GM19099 (cell line): ENCODE results near the gene LONRF3.

Experiments
- POLR2A ChIP-seq: IDR thresholded peaks from 3 replicates; pipeline ENCODE4 v1.6.1; 2011; ENCODE audit warnings: low read depth; ENCODE audit not compliant: insufficient read length; ENCODE audit errors: extremely low read depth

The LONRF3 gene

DNA sequence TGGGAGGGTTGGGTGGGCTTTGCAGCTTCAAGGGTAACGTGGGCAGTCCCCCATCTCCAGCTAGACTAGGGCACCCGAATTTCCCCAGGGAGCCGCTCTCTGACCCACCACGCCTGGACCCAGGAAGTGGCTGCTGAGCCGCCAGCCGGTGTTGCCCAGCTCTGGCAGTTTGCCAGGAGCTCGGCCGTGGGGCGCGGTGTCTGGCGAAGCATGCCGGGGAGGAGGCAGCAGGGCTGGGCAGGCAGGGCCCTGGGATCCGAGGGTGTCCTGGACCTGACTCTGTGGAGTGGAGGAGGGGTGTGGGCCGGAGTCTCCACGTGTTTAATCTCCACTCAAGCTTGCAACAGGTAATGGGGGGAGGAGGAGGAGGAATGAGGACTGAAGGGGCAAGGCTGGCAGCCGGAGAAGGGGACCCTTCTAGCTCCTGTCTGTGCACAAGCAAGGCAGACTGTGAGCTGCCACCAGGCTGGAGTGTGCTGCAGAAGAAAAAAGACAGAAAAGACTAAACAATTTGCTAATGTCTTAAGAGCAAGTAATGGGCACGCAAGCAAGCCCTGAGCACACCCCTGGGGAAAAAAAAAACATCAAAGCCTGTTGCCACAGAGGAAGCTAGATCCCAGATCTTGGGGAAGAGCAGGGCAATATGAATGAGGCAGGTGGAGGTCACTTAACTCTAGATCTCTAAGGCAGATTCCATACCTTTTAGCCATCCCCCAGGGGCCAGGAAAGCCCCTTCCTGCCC, 2.4 kb downstream of the LONRF3 start:
- no peak for TF ChIP-seq POLR2A

DNA sequence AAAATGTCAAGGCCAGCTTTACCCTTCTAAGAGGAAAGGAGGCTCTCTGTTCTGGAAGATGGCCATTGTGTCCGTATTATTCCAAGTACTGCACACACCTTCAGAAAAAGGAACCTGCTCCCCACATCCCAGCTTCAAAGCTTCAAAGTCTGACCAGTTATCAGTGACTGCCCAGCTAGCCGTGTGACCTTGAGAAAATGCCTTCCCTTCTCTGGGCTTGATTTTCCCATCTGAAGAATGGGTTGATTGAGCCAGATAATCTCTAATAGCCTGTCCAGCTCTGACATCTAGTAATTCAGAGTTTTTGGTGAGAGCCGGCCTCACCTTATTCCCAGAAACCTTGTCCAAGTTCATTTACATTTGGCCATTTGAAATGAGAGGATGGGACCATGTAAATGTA, 3.0 kb downstream of the LONRF3 start:
- TF ChIP-seq POLR2A: no peak

DNA sequence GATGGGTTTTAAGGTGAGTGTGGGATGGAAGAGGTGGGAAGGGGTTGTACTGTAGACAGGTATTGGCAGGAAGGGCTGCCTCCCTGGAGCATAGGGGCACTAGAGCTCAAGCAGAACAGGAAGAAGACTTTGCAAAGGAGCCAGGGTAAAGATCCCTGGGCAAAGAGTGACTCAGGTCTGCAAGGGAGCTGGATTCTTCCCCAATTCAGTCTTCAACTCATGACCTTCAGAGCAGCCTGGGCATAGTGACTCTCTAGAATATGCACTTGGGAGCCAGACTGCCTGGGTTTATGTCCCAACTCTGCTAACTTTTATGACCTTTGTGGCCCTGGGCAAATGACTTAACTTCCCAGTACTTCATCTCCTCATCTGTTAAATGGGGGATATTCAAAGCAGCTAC, 4.0 kb downstream of the LONRF3 start:
- no peak for TF ChIP-seq POLR2A

DNA sequence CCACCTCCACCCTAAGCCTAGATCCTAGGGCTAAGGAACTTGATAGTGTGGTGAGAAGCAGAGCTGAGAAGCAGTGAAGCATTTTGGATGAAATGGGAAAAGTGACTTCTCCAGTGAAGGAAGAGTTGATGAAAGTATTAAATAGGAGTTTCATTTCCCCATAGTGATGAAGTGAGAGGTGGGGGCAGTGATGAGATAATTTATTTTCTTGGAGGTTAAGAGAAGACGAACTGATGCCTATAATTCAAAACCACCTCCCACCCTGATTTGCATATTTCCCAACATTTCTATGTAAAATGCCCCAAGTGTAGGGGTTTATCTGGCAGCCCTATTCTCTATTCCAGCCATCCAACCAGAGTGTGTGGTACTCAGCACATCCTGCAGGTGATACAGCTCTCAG, 6.3 kb downstream of the LONRF3 start:
- no peak for TF ChIP-seq POLR2A

DNA sequence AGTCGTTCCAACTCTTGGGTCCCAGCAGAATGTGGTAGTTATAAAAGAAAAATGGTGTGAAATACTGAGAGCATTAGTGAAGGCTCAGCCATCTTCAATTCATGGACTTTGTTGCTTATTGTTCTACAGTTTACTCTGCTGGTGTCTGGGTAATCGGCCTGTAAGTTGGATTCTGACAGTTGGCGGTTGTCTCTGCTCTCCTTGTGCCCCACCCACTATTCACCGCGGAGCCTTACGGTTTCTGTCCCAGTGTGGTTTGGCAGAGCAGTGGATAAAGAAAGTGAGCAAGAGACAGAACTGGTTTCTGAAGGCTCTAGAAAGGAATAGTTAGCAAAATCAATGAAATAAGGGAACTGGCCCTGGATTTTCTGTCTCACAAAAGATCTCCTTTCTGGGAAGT, 9.1 kb downstream of the LONRF3 start:
- no peak for TF ChIP-seq POLR2A

DNA sequence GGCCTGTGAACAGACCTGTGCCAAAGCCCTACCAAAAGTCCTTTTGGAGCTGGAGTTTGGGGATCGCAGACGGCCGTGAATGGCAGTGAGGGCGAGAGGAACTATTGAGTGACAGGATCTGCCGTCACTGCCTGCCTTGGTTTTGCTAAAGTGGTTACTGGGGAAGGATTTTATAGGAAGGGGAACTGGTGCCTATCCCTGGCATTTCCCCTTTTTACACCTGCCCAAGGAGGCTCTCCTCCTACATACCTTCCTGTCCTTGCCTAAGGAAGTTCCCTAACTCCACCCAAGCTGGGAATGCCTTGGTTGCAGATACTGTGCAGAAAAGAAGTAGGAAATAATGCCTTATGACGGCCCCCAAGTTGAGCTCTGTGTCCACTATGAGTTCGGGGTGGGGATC, 14.5 kb downstream of the LONRF3 start:
- TF ChIP-seq POLR2A: no peak

DNA sequence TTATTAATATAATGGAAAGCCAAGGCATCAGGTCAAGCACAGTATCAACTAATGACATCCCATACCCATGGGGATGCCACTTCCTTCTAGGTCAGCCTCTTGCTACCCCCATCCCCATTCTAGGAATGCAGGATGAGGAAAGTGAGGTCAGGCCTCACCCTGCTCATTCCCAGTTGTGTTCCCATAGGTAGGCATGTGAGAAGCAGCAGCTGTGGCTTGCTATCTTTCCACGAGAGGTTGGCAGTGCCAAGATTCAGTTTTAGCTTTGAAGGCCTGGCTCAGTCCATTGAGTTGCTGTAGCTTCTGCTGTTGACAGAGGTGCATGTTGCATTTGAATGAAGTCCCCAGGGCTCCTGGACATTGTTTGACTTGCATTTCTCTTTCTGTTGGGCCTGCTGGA, 15.5 kb downstream of the LONRF3 start:
- no peak for TF ChIP-seq POLR2A

DNA sequence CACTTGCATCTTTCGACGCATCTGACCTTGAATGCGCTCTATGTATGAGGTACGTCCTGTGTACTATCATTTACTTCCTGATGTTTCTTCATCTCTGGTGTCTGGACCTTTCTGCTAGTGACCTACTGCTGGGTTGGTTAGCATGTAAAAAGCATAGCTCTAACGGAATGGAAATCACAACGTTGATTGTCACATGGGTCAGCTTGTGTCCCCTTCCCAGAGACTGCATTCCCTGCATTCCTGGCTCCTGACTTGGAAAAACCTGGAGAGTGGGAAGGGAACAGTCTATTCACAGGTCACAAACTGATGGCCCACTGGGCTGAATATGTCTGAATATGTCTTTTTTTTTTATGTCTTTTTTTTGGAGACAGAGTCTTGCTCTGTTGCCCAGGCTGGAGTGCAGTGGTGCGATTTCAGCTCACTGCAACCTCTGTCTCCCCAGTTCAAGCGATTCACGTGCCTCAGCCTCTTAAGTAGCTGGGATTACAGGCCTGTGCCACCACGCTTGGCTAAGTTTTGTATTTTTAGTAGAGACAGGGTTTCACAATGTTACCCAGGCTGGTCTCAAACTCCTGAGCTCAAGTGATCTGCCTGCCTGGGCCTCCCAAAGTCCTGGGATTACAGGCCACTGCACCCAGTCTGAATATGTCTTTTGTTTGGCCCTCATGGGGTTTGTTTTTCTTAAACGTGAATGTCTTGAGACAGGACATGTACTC, 16.3 kb downstream of the LONRF3 start:
- no peak for TF ChIP-seq POLR2A

DNA sequence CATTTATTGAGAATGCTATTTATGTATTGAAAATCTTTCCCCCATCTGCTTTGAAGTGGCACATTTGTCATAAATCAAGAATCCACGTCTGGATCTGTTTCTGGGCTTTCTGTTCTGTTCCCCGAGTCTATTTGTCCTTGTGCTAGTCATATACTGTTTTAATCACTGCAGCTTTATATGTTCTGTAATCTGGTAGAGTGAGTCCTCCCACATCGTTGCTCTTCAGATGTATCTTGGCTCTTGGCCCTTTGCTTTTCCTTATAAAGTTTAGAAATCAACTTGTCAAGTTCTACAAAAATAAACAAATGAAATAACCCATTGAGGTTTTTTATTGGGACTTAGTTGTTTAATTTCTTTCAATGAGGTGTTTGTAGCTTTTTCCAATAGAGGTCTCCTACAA, 29.0 kb downstream of the LONRF3 start:
- no peak for TF ChIP-seq POLR2A

DNA sequence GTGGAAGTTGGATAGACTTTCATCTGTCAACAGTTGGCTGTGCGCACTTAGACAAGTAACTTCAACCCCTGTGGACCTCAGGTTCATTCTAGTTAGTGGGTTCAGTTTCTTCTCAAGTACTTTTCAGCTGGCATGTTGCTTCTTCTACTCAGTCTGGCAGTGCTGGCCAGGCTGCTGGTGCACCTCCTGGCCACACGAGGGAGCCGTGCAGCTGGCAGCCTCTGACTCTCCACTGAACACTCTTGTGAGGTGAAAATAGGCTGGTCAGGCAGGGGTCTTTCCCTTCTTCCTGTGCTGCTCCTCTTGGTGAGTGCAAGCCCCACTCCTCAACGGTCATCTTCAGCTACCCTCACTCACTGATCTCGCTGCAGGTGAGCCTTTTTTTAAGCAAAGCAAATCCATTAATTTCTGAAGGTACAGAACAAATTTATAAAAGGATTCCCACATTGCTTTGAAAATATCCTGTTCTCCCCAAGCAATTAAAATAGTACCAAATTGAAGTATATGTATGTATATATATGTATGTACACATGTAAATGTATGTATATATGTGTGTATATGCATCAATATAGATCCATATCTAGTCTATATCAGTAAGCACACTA, 30.6 kb downstream of the LONRF3 start:
- no peak for TF ChIP-seq POLR2A

DNA sequence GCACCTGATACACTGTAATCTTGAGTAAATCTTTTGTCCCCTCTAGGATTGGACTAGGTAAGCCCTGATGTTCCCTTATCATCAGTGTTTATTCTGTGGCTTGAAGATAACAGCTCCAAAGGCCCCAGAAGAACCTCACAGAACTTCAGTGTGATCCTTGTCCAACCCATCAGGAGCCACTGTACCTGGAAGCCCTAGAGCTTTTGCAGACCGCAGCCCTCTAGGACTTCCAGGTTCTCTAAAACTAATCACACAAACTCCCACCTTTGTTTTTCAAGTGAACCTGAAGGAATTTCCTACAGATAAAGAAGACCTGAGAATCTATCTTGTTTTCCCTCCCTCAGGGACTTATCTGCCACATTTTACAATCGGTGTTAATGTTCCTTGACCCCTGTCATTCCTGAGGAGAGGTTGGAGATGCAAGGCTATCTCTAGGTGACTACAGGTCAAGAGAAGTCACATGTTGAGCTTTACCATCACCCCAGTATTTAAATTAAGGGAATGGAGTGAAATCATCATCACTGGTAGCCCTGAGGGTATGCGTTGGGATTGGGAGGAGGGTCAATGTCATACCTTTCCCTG, 32.9 kb downstream of the LONRF3 start:
- TF ChIP-seq POLR2A: no peak

DNA sequence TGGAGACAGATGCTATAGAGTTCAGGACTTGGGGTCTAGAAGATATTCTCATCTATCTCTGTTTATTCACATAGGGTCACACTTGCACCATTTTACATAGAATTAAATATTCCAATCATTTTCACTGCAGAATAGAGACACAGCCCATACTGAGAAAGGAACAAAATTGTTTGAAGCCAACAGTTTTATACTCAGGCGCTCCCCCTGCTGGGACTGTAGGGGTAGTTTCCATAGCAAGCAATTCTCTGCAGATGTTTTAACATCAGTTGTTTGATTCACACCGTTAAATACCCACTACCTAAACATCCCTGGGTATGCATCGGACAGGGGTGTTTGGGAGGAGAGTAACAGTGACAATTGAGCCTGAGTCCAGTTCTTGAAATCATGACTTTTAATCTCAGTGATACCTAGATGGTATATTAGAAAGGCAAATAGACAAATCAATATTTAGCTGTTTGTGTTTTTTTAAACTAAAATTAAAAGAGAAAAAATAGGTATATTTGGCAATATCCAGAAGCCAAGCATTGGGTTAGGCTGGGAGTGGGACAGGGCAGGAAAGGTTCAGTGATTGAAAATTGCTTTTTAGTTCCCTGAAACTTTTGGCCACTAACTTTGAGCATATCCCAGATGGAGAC, 33.8 kb downstream of the LONRF3 start:
- TF ChIP-seq POLR2A: no peak

DNA sequence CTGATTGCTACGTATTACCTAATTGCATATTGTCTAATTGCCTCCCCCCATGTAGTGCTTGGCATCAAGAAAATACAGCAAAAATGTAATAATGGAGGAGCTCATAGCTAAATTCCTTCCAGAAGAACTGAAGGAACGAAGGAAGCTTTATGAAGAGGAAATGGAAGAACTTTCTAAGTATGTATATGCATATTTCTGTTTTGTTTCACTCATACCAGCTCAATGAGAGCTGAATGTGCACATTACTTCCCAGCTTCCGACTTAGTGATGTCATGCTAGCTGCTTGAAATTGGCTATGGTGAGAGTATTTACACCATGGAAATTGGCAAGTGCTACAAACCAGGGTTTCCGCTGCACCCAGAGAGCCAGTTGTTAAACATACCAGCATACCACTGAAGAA, 34.7 kb downstream of the LONRF3 start:
- TF ChIP-seq POLR2A: no peak

DNA sequence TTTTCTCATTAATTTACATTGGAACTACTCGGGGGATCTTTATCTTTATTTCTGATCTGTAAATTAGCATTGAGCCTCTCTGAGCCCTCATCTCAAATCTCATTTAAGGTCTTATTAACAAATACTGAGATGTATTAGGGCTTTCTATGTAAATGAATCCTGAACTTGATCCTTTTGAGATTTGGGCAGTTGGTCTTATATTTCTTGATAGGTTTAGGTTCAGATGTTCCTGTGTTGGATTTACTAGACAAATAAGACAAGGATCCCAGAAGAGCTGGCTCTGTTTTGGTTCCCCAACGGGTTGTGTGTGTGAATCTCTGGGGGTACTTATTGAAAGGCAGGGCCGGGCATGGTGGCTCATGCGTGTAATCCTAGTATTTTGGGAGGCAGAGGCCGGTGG, 36.1 kb downstream of the LONRF3 start:
- TF ChIP-seq POLR2A: no peak

DNA sequence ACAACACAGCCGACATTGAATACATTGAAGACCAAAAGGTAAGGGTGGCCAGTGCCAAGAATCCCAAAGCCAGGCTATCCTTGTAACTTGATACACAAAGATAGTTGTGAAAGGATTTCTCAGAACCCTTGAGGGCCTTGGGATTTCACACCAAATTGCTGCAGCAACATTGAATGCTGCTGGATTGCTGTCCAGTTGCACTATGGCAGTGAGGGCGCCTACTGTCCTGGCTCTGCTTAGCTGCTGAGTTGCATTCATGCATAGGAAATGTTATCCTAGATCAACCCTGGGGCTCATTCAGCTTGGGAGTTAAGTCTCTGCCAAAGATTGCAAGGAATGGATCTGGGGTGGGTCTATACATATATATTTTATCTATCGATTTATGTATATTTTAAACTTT, 38.7 kb downstream of the LONRF3 start:
- TF ChIP-seq POLR2A: no peak
